LNCaP clone FGC (cell line): ENCODE measurements around the gene C10orf105.

ENCODE experiments used
- DNase-seq: peaks from one replicate; pipeline ENCODE4 v3.0.0-alpha.2; 2011; ENCODE audit warnings: low read depth
- H3K4me3 ChIP-seq: 2 replicates; pipeline ENCODE4 v1.5.1; 2011; ENCODE audit warnings: mild to moderate bottlenecking, low read depth, low read length, control low read depth
- TF ChIP-seq, protein P1 (sequence below): IDR thresholded peaks from 2 replicates; pipeline ENCODE4 v1.5.1; 2012; ENCODE audit warnings: mild to moderate bottlenecking; ENCODE audit not compliant: control insufficient read depth, insufficient read depth; ENCODE audit errors: extremely low read depth

The C10orf105 gene

GRCh38 chr10:71691405-71691804 lies 28.2 kb downstream of the C10orf105 start:
- no peak for DNase-seq
- TF ChIP-seq, protein P1, sequence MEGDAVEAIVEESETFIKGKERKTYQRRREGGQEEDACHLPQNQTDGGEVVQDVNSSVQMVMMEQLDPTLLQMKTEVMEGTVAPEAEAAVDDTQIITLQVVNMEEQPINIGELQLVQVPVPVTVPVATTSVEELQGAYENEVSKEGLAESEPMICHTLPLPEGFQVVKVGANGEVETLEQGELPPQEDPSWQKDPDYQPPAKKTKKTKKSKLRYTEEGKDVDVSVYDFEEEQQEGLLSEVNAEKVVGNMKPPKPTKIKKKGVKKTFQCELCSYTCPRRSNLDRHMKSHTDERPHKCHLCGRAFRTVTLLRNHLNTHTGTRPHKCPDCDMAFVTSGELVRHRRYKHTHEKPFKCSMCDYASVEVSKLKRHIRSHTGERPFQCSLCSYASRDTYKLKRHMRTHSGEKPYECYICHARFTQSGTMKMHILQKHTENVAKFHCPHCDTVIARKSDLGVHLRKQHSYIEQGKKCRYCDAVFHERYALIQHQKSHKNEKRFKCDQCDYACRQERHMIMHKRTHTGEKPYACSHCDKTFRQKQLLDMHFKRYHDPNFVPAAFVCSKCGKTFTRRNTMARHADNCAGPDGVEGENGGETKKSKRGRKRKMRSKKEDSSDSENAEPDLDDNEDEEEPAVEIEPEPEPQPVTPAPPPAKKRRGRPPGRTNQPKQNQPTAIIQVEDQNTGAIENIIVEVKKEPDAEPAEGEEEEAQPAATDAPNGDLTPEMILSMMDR: no peak
- H3K4me3 ChIP-seq: no peak overlapping the region

- H3K4me3 ChIP-seq: no peak overlapping the region
- TF ChIP-seq, protein P1: no peak
- DNase-seq: no peak
Measured at GRCh38 chr10:71690094-71690720, 29.4 kb downstream of the C10orf105 start.

DNA sequence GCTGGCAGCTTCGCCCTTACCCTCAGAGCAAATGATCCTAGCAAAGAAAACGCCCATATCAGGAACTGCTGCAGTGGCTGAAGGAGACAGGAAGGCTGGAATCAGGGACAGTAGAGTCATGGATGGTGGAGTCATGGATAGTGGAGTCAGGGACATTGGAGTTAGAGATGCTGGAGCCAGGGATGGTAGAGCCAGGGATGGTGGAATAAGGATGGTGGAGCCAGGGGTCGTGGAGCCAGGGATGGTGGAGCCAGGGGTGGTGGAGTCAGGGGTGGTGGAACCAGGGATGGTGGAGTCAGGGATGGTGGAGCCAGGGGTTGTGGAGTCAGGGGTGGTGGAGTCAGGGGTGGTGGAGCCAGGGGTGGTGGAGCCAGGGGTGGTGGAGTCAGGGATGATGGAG lies 31.3 kb downstream of the C10orf105 start:
- TF ChIP-seq, protein P1: no peak
- no peak for DNase-seq
- no peak overlapping the region for H3K4me3 ChIP-seq

GRCh38 chr10:71687480-71687879 lies 32.1 kb downstream of the C10orf105 start:
- TF ChIP-seq, protein P1: no peak
- no peak for DNase-seq
- no peak overlapping the region for H3K4me3 ChIP-seq

- TF ChIP-seq, protein P1: no peak
- DNase-seq: no peak
- no peak overlapping the region for H3K4me3 ChIP-seq
Measured at GRCh38 chr10:71687077-71687476, 32.5 kb downstream of the C10orf105 start.

- no peak for DNase-seq
- TF ChIP-seq, protein P1: no peak
Measured at GRCh38 chr10:71685554-71686232, 33.9 kb downstream of the C10orf105 start.

More at GRCh38 chr10:71685554-71686232, 33.9 kb downstream of the C10orf105 start:
- no peak overlapping the region for H3K4me3 ChIP-seq
